HepG2 (cell line): ENCODE results near the gene ANKLE1. TPM values are rescaled to one million over a fixed set of nuclear protein-coding genes. Genes with fewer than 3 reads are reported as not detected.

ENCODE experiments used
- ERF ChIP-seq: IDR thresholded peaks from 2 replicates; pipeline ENCODE4 v1.6.1; 2018; ENCODE audit warnings: missing biosample characterization, missing genetic modification reagents
- HOXD1 ChIP-seq: sonication (generic); formaldehyde crosslinking; IDR thresholded peaks from 2 replicates; pipeline ENCODE4 v1.5.0; 2020; ENCODE audit warnings: missing genetic modification reagents
- LRRFIP1 ChIP-seq: sonication (generic); formaldehyde crosslinking; conservative IDR thresholded peaks from 2 replicates; pipeline ENCODE4 v1.4.0; 2020; ENCODE audit warnings: missing genetic modification reagents
- MAX ChIP-seq: IDR thresholded peaks from 2 replicates; pipeline ENCODE4 v1.6.1; 2012; ENCODE audit warnings: inconsistent platforms
- NFKB2 ChIP-seq: sonication (generic); formaldehyde crosslinking; IDR thresholded peaks from 2 replicates; pipeline ENCODE4 v1.4.0; 2020; ENCODE audit warnings: missing genetic modification reagents, borderline replicate concordance
- NFKBIZ ChIP-seq: IDR thresholded peaks from 2 replicates; pipeline ENCODE4 v1.6.1; 2018; ENCODE audit warnings: missing genetic modification reagents, missing compliant biosample characterization
- RBM22 ChIP-seq: fragments of 200-400 bp; formaldehyde crosslinking; optimal IDR thresholded peaks from 2 replicates; pipeline ENCODE3; 2017; ENCODE audit warnings: mild to moderate bottlenecking, low read length, moderate library complexity
- SNAPC2 ChIP-seq: sonication (generic); formaldehyde crosslinking; IDR thresholded peaks from 2 replicates; pipeline ENCODE4 v1.8.1; 2022; ENCODE audit warnings: mild to moderate bottlenecking, missing genetic modification reagents
- SP140L ChIP-seq: sonication (generic); formaldehyde crosslinking; IDR thresholded peaks from 2 replicates; pipeline ENCODE4 v1.4.0; 2020; ENCODE audit warnings: missing genetic modification reagents, borderline replicate concordance
- SRSF1 ChIP-seq: fragments of 200-400 bp; formaldehyde crosslinking; optimal IDR thresholded peaks from 2 replicates; pipeline ENCODE3; 2017; ENCODE audit warnings: mild to moderate bottlenecking, low read depth, low read length, moderate library complexity
- TEAD2 ChIP-seq: sonication (generic); formaldehyde crosslinking; IDR thresholded peaks from 2 replicates; pipeline ENCODE4 v1.9.0; 2021; ENCODE audit warnings: missing genetic modification reagents
- THRA ChIP-seq: sonication (generic); formaldehyde crosslinking; IDR thresholded peaks from 2 replicates; pipeline ENCODE4 v1.4.0; 2020; ENCODE audit warnings: missing genetic modification reagents, borderline replicate concordance
- YEATS2 ChIP-seq: sonication (generic); formaldehyde crosslinking; IDR thresholded peaks from 2 replicates; pipeline ENCODE4 v1.4.0; 2020; ENCODE audit warnings: missing genetic modification reagents, borderline replicate concordance
- ZFP62 ChIP-seq: sonication (generic); formaldehyde crosslinking; IDR thresholded peaks from 2 replicates; pipeline ENCODE4 v1.4.0; 2020; ENCODE audit warnings: missing genetic modification reagents
- ZNF3 ChIP-seq: IDR thresholded peaks from 2 replicates; pipeline ENCODE4 v1.7.0; 2017; ENCODE audit warnings: inconsistent platforms
- ZNF318 ChIP-seq: sonication (generic); formaldehyde crosslinking; IDR thresholded peaks from 2 replicates; pipeline ENCODE4 v1.4.0; 2020; ENCODE audit warnings: mild to moderate bottlenecking, missing genetic modification reagents
- ZNF619 ChIP-seq: sonication (generic); formaldehyde crosslinking; IDR thresholded peaks from 2 replicates; pipeline ENCODE4 v1.4.0; 2020; ENCODE audit warnings: mild to moderate bottlenecking, missing genetic modification reagents
- ZNF816 ChIP-seq: sonication (generic); formaldehyde crosslinking; IDR thresholded peaks from 2 replicates; pipeline ENCODE4 v1.8.0; 2022; ENCODE audit warnings: missing genetic modification reagents, mild to moderate bottlenecking, borderline replicate concordance
- polyA plus RNA-seq, 8 experiments: library from polyadenylated mRNA; depleted of rRNA in 3 of 8; stranded (reverse) in 7 of 8; unstranded in 1 of 8; fragments of >200 nt; fragmentation: Illumina TruSeq in 4 of 8; extraction: Trizol in 4 of 8; gene quantifications; 2 replicates each; pipeline versions ENCODE4 v1.2.1 to v1.2.3, GENCODE V29; 2011 to 2016; ENCODE audit warnings: low read depth in 4 of 8, missing spikeins in 1 of 8, mixed read lengths in 1 of 8; ENCODE audit not compliant: insufficient read depth in 1 of 8
- total RNA-seq, 5 experiments: library from RNA; depleted of rRNA; stranded (reverse); fragments of >200 nt; fragmentation: Illumina TruSeq; extraction: Trizol; gene quantifications; 2 replicates each; pipeline ENCODE4 v1.2.3, GENCODE V29; 2016; ENCODE audit warnings: low read depth in 1 of 5

ANKLE1 gene
- total and polyA plus RNA-seq, 2 of the 13 experiments (the other 11 are each of a cell fraction or from before 2014, with no cell fraction given): 0.69 to 1.5 TPM

- TF ChIP-seq LRRFIP1 (CRISPR knock-in tag): no peak
- TF ChIP-seq YEATS2: 0 out of 2 replicates have a peak, but pooled peaks have one; percentile 32
- TF ChIP-seq ERF (CRISPR knock-in tag): peak; percentile 28; the same call in 1 of the 2 replicates
- TF ChIP-seq HOXD1: no peak
- no peak for TF ChIP-seq SNAPC2 (CRISPR knock-in tag)
- peak; percentile 36 for TF ChIP-seq THRA (CRISPR knock-in tag)
- TF ChIP-seq ZNF816 (CRISPR knock-in tag): no peak
- TF ChIP-seq NFKBIZ (CRISPR knock-in tag): no peak
- TF ChIP-seq ZNF3: no peak
- no peak for TF ChIP-seq TEAD2 (CRISPR knock-in tag)
- no peak for TF ChIP-seq ZNF318 (CRISPR knock-in tag)
- peak; percentile 82 for TF ChIP-seq MAX
- no peak for TF ChIP-seq RBM22
- 0 out of 2 replicates have a peak, but pooled peaks have one; percentile 32 for TF ChIP-seq ZNF619 (CRISPR knock-in tag)
- TF ChIP-seq SP140L (CRISPR knock-in tag): no peak
- TF ChIP-seq ZFP62 (CRISPR knock-in tag): no peak
- TF ChIP-seq SRSF1: no peak
- TF ChIP-seq NFKB2 (CRISPR knock-in tag): peak; percentile 52; the same call in 1 of the 2 replicates
These were observed 26.5 kb upstream of the ANKLE1 start (continued) for GRCh38 chr19:17255150-17255621.
